Measurements from ENCODE around the gene TUT1. TPM values are rescaled to one million over a fixed set of nuclear protein-coding genes. Genes with fewer than 3 reads are reported as not detected.

Gene TUT1
- total RNA-seq, 2 experiments from 2014 or later = 32.5 to 36.0 TPM

DNA sequence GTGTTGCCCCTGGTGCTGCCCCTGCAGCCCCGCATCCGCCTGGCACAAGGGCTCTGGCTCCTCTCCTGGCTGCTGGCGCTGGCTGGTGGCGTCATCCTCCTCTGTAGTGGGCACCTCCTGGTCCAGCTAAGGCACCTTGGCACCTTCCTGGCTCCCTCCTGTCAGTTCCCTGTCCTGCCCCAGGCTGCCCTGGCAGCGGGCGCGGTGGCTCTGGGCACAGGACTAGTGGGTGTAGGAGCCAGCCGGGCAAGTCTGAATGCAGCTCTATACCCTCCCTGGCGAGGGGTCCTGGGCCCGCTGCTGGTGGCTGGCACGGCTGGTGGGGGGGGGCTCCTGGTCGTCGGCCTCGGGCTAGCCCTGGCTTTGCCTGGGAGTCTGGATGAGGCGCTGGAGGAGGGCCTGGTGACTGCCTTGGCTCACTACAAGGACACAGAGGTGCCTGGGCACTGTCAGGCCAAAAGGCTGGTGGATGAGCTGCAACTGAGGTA lies 22.0 kb upstream of the TUT1 start:
- H3K4me3 Mint-ChIP-seq = peak overlapping the region; percentile 35
- peak overlapping the region; percentile 87 for H3K27ac Mint-ChIP-seq
- POLR2A ChIA-PET = interaction anchor here (0.6 to 2.7 kb wide), 3 partner anchors 12 to 198 kb away, joined by 3 to 21 read pairs (median 5); partner anchors contain the start of genes MTA2 and TUT1
- DNase-seq (no peak), ATAC-seq (no peak)
- no peaks in the 10 kb centered on the region for H3K27me3 Mint-ChIP-seq
- intact Hi-C loops (cut with DNase I, micrococcal nuclease) = loop anchor here (2.0 to 5.0 kb wide), 5 partner anchors 33 to 244 kb away; partner anchors contain the start of genes BSCL2 (in 1 of the 2), C11orf98 (in 1 of the 2), CSKMT (in 1 of the 2) and GANAB (in 1 of the 2)
- CTCF ChIA-PET = interaction anchor here (0.7 to 2.4 kb wide), 5 partner anchors 8 to 43 kb away, joined by 4 to 14 read pairs (median 10); partner anchors contain the start of genes B3GAT3 and MTA2
- peaks cover 37% of the 10 kb centered on the region for H3K36me3 Mint-ChIP-seq (ENCODE audit: low read depth)
- no peaks in the 10 kb centered on the region for H3K9me3 Mint-ChIP-seq (ENCODE audit: low read depth)
- H3K4me1 Mint-ChIP-seq = peaks cover 35% of the 10 kb centered on the region

DNA sequence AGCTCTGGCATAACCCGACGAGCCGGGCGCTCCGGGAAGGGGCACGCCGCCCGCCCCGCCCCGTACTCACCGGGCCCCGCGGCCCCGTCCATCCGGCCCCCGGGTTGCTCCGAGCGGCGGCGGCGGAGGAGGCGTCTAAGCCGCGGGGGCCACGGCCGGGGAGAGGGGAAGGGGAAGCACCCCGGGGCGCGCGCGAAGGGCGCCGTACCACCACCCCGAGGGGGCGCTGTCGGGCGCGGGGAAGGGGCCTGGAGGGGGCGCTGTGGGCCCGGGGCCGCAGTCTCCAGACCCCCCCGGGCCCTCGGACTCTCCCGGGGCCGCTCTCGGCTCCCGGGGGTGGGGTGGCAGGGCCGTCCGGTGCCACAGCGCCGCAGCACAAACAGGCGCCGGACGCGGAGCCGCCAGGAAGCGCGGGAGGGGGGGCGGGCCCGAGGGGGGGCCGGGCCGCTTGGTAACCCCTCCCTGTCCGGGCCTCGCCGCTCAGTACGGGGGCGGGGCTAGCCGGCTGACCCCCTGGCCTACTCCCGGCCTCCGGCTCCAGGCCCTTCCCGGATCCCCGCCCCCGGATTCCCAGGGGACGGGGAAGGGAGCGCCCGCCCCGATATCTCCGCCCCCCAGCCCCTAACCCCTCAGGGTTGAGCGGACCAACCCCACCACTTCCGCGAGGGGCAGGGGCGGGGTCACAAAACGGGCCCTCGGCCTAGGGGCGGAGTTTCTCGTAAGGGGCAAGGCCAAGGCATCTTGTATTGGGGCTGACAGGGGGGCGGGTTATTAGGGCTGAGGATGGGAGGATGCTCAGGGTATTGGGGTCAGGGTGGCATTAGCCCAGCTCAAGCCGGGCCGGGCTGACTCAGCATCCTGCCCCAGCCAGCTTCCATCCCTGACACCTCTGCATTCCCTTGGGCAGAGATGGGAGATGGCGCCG lies 21.3 kb upstream of the TUT1 start, which contains the start of the genes EML3 and ROM1:
TSS of gene EML3 (minus strand) at position 410 of the 925 bp plus-strand sequence. CDS start at position 92, 318 bp downstream.
TSS of gene ROM1 (plus strand) at position 892 of the 925 bp plus-strand sequence. CDS start at position 917, 25 bp downstream.
- ChIA-PET POLR2A (interaction anchor here (0.5 to 2.9 kb wide), 7 partner anchors 9 to 229 kb away, joined by 3 to 21 read pairs (median 6); partner anchors contain the start of genes B3GAT3, C11orf98, CSKMT and MTA2), CTCF (interaction anchor here (0.7 to 2.9 kb wide), 14 partner anchors 9 to 52 kb away, joined by 3 to 19 read pairs (median 4); partner anchors contain the start of genes B3GAT3, C11orf98, EEF1G and MTA2)
- intact Hi-C loops (cut with DNase I, micrococcal nuclease) = loop anchor here (1.0 to 5.0 kb wide), 13 partner anchors 10 to 245 kb away; partner anchors contain the start of genes C11orf98 (in 2 of the 2), CSKMT (in 2 of the 2), GANAB (in 2 of the 2) and BSCL2 (in 1 of the 2)
- Mint-ChIP-seq H3K36me3 (ENCODE audit: low read depth) (peaks cover 42% of the 10 kb centered on the region), H3K27ac (peak within 1 kb of the TSS; percentile 90), H3K27me3 (no peaks in the 10 kb centered on the region), H3K4me3 (peak within 1 kb of the TSS; percentile 91), H3K9me3 (ENCODE audit: low read depth) (no peaks in the 10 kb centered on the region), H3K4me1 (peaks cover 37% of the 10 kb centered on the region)
- peak; percentile 78 for ATAC-seq
- peak; percentile 91 for DNase-seq

DNA sequence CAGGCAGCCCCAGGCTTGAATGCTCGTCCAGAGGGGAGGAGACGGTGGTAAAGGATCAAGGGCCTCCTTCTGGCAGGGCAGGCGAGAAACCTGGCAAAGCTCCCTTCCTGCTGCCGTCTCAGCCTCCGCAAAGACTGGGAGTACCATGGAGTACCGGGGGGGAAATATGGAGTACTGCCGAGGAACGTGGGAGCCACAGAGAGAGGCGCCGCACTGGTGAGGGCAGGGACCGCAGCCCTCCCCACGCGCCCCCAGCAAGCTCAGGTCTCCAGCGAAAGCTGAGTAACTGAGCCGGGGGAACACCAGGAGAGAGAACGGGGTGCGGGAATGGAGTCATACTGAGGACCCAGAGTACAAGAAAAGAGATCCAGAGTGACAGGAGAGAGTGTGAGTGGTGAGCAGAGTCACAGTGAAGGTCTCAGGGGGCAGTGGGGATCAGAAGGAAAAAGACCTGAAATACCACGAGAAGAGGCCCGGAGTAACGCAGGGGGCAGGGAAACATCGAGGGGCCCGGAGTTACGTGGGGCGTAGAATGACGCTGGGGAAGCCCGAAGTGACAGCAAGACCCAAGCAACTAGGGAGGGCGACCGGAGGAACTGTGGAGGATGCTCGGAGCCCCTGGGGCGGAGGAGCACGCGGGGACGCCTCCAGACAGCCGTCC lies 20.5 kb upstream of the TUT1 start:
- ChIA-PET CTCF (interaction anchor here (0.7 to 2.9 kb wide), 17 partner anchors 10 to 106 kb away, joined by 3 to 19 read pairs (median 4); partner anchors contain the start of genes B3GAT3, C11orf98, EEF1G and MTA2), POLR2A (interaction anchor here (0.6 to 2.9 kb wide), 8 partner anchors 10 to 267 kb away, joined by 3 to 21 read pairs (median 5); partner anchors contain the start of genes B3GAT3, C11orf98, CSKMT and MTA2)
- DNase-seq (peak; percentile 72), ATAC-seq (peak; percentile 25)
- no peaks in the 10 kb centered on the region for H3K9me3 Mint-ChIP-seq (ENCODE audit: low read depth)
- peak overlapping the region; percentile 90 for H3K27ac Mint-ChIP-seq
- peak overlapping the region; percentile 91 for H3K4me3 Mint-ChIP-seq
- no peaks in the 10 kb centered on the region for H3K27me3 Mint-ChIP-seq
- peaks cover 38% of the 10 kb centered on the region for H3K4me1 Mint-ChIP-seq
- intact Hi-C loops (cut with DNase I, micrococcal nuclease) = loop anchor here (1.0 to 5.0 kb wide), 13 partner anchors 10 to 245 kb away; partner anchors contain the start of genes C11orf98 (in 2 of the 2), CSKMT (in 2 of the 2), GANAB (in 2 of the 2) and BSCL2 (in 1 of the 2)
- peaks cover 44% of the 10 kb centered on the region for H3K36me3 Mint-ChIP-seq (ENCODE audit: low read depth)

DNA sequence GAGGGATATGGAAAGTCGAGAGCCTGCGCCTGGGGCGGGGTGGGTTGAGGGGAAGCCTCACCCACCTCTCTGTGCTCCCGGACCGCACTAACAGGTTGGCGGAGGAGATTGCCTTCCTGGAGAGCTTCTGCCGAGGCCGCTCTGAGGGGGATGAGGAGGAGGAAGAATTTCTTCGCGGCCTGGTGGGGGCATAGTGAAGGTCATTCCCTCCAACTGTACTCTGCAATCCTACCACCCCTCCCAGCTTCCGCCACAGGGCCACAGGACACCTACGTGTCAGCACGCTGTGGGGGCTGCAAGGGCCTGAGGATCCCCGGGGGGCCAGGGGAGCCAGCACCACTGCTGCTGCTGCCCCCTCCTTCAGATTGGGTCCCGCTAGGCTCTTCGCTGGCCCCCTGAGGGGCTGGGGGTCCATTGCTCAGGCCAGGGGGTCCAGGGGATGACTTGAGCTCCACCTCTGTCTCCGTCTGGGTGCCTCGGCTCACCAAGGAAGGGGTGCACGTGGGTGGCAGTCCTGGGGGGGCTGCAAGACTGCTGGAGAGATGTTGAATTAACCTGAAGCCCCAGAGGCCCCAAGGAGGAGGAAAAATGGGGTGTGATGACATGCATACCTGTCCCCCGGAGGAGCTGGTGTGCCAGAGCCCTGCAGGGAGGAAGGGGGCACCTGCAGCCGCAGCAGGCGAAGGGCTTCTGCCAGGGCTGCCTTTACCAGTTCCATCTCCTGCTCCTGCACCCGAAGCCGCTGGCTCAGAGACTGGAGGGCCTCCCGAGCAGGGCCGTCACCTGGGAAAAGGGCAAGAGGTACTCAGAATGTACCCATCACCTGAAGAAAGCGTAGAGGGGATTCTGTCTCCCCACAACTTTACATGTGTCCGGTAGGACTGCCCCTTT lies 19.7 kb upstream of the TUT1 start:
- H3K36me3 Mint-ChIP-seq (ENCODE audit: low read depth) = peaks cover 43% of the 10 kb centered on the region
- DNase-seq (peak; percentile 16), ATAC-seq (no peak)
- POLR2A ChIA-PET = interaction anchor here (0.6 to 2.9 kb wide), 8 partner anchors 9 to 267 kb away, joined by 3 to 21 read pairs (median 5); partner anchors contain the start of genes B3GAT3, C11orf98, CSKMT and MTA2
- intact Hi-C loops (cut with DNase I, micrococcal nuclease) = loop anchor here (5.0 kb wide), 2 partner anchors 54 to 246 kb away; no protein-coding TSS in a partner anchor
- no peaks in the 10 kb centered on the region for H3K27me3 Mint-ChIP-seq
- H3K9me3 Mint-ChIP-seq (ENCODE audit: low read depth) = no peaks in the 10 kb centered on the region
- H3K27ac Mint-ChIP-seq = peak overlapping the region; percentile 90
- H3K4me3 Mint-ChIP-seq = peak overlapping the region; percentile 91
- CTCF ChIA-PET = interaction anchor here (0.7 to 2.9 kb wide), 16 partner anchors 10 to 105 kb away, joined by 3 to 19 read pairs (median 4); partner anchors contain the start of genes B3GAT3, C11orf98, EEF1G and MTA2
- peaks cover 40% of the 10 kb centered on the region for H3K4me1 Mint-ChIP-seq

DNA sequence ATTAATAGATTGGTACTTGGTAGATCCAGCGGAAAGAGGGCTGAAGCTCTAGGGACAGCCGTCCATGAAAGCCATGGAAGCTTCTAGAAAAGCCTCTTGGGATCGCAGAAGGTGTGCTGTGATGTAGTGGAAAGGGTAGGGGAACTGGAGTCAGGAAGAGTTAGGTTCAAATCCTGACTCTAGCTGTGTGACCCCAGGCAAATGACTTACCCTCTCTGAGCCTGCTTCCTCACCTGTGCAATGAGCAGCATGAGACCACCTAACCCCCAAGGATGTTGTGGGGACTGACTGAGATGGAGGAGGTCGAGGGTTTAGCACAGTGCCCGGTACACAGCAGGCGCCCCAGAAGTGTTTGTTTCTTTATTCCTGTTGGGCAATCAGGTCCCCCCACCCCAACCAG lies 19.1 kb upstream of the TUT1 start:
- Mint-ChIP-seq H3K9me3 (ENCODE audit: low read depth) (no peaks in the 10 kb centered on the region), H3K4me3 (peak overlapping the region; percentile 91), H3K27me3 (no peaks in the 10 kb centered on the region), H3K27ac (peak overlapping the region; percentile 81), H3K36me3 (ENCODE audit: low read depth) (peaks cover 42% of the 10 kb centered on the region), H3K4me1 (peaks cover 40% of the 10 kb centered on the region)
- ATAC-seq (no peak), DNase-seq (no peak)
- ChIA-PET POLR2A (interaction anchor here (0.9 to 2.9 kb wide), 2 partner anchors 9 to 19 kb away, joined by 5 to 11 read pairs; partner anchors contain the start of genes MTA2 and TUT1), CTCF (interaction anchor here (0.6 to 2.9 kb wide), 4 partner anchors 17 to 67 kb away, joined by 3 to 19 read pairs (median 6); partner anchors contain the start of gene TUT1)
- intact Hi-C loops (cut with DNase I, micrococcal nuclease) = loop anchor here (5.0 kb wide), 2 partner anchors 53 to 247 kb away; no protein-coding TSS in a partner anchor

DNA sequence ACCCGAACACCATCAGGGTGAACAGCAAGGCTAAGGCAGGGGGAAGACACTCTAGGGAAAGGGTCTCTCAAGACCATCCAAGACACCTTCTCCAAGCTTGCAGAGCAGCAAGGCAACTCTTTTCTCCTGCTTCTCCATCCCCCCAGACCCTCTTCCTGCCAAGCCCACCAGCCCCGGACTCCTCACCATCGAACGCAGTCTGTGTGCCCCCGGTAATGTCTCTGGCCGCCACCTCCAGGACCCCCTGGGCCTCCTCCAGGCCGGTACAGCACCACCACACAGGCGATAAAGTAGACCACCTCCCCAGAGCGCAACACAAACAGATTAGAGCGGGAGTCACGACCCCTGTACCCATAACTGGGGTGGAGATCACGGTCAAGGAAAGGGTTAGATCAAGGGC lies 17.5 kb upstream of the TUT1 start:
- peaks cover 30% of the 10 kb centered on the region for H3K4me1 Mint-ChIP-seq
- no peak overlapping the region for H3K4me3 Mint-ChIP-seq
- ATAC-seq (no peak), DNase-seq (no peak)
- H3K27me3 Mint-ChIP-seq = no peaks in the 10 kb centered on the region
- no peaks in the 10 kb centered on the region for H3K9me3 Mint-ChIP-seq (ENCODE audit: low read depth)
- peaks cover 51% of the 10 kb centered on the region for H3K36me3 Mint-ChIP-seq (ENCODE audit: low read depth)
- POLR2A ChIA-PET = no interaction called here
- no peak overlapping the region for H3K27ac Mint-ChIP-seq
- CTCF ChIA-PET = interaction anchor here (0.6 to 1.8 kb wide), 4 partner anchors 17 to 110 kb away, joined by 3 to 9 read pairs (median 4); partner anchors contain the start of gene TUT1
- intact Hi-C loops (cut with DNase I, micrococcal nuclease) = loop anchor here in 1 of 2 experiments (10.0 kb wide), 1 partner anchor 1636 kb away; the partner anchor contains the start of genes FKBP2 and PPP1R14B

DNA sequence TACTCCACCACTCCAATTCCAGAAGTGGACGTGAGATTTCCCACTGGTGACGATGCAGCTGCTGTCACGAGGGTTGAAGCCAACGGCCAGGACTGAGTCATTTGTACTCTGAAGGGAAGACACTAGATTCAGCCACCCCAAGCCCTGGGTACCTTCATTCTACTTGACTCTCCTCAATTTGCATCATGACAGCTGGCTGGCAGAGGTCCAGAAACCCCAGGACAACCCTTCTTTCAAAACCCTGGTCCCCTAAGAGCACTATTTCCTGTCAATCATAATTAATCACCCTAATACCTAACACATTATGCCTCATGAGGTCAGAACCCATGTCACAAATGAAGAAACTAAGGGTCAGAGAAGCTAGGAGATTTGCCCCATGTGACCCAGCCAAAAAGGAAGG lies 16.4 kb upstream of the TUT1 start:
- Mint-ChIP-seq H3K9me3 (ENCODE audit: low read depth) (no peaks in the 10 kb centered on the region), H3K27ac (no peak overlapping the region), H3K27me3 (no peaks in the 10 kb centered on the region), H3K4me3 (no peak overlapping the region), H3K36me3 (ENCODE audit: low read depth) (peaks cover 62% of the 10 kb centered on the region), H3K4me1 (peaks cover 34% of the 10 kb centered on the region)
- ATAC-seq = no peak
- DNase-seq = peak; percentile 22
- intact Hi-C loops (cut with DNase I, micrococcal nuclease) = loop anchor here in 1 of 2 experiments (10.0 kb wide), 1 partner anchor 1637 kb away; the partner anchor contains the start of genes FKBP2 and PPP1R14B
- POLR2A ChIA-PET = interaction anchor here (0.6 to 0.7 kb wide), 3 partner anchors 8 to 233 kb away, joined by 3 to 6 read pairs (median 4); no protein-coding TSS in a partner anchor
- CTCF ChIA-PET = interaction anchor here (1.1 to 1.8 kb wide), 3 partner anchors 10 to 52 kb away, joined by 4 to 9 read pairs (median 6); partner anchors contain the start of gene TUT1

DNA sequence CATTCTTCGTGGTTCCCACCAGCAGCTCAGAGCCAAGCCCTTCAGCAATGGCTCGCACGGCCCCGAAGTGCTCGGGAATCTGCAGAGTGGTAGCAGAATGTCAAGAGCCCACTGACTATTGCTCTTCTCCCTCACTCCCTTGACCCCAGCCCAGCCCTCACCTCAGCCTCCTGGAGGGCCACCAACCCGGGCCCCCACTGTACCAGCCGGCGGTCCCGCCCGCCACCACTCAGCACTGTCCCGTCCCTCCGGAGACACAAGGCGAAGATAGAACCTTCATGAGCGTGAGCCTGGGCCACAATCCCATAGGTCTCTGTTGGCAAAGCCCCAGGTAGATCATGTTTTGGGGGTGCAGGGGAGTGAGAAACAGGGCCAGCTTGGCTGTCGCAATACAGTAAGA lies 14.6 kb upstream of the TUT1 start:
- H3K36me3 Mint-ChIP-seq (ENCODE audit: low read depth) = peaks cover 67% of the 10 kb centered on the region
- no peak overlapping the region for H3K4me3 Mint-ChIP-seq
- H3K4me1 Mint-ChIP-seq = peaks cover 38% of the 10 kb centered on the region
- ATAC-seq (no peak), DNase-seq (no peak)
- no peaks in the 10 kb centered on the region for H3K9me3 Mint-ChIP-seq (ENCODE audit: low read depth)
- ChIA-PET POLR2A (interaction anchor here (1.2 kb wide), 1 partner anchor 14 kb away, joined by 4 read pairs; the partner anchor contains the start of gene TUT1), CTCF (no interaction called here)
- H3K27me3 Mint-ChIP-seq = no peaks in the 10 kb centered on the region
- no peak overlapping the region for H3K27ac Mint-ChIP-seq
- intact Hi-C loops (cut with DNase I, micrococcal nuclease) = loop anchor here in 1 of 2 experiments (10.0 kb wide), 1 partner anchor 1639 kb away; the partner anchor contains the start of genes FKBP2 and PPP1R14B

DNA sequence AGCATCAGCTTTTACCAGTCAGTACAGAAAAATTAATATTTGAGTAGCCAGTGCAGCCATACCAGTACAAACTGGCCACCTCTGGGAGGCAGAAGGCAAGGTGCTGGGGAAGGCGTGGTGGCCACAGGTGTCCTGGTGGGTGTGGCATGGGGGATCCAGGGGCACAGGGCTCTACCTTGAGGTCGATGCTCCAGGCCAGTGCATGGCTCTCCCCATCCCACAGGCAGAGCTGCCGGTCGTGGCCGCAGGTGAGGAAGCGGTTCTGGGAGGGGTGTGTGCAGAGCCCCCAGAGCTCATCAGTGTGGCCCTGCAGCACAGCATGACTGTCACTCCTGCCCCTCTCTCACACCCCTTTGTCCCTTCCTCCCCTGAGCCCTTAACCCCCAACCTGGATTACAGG lies 14.1 kb upstream of the TUT1 start:
- peaks cover 67% of the 10 kb centered on the region for H3K36me3 Mint-ChIP-seq (ENCODE audit: low read depth)
- no peak overlapping the region for H3K4me3 Mint-ChIP-seq
- H3K27ac Mint-ChIP-seq = no peak overlapping the region
- ATAC-seq (no peak), DNase-seq (no peak)
- ChIA-PET POLR2A (interaction anchor here (1.2 kb wide), 1 partner anchor 14 kb away, joined by 4 read pairs; the partner anchor contains the start of gene TUT1), CTCF (no interaction called here)
- H3K27me3 Mint-ChIP-seq = no peaks in the 10 kb centered on the region
- intact Hi-C loops (cut with DNase I, micrococcal nuclease) = loop anchor here in 1 of 2 experiments (10.0 kb wide), 1 partner anchor 1639 kb away; the partner anchor contains the start of genes FKBP2 and PPP1R14B
- no peaks in the 10 kb centered on the region for H3K9me3 Mint-ChIP-seq (ENCODE audit: low read depth)
- H3K4me1 Mint-ChIP-seq = peaks cover 35% of the 10 kb centered on the region
